HG03457 (cell line): ENCODE results near the gene LAMA5.

Experiments
- ATAC-seq: cut with Tn5 transposase; IDR thresholded peaks from one replicate; pipeline ENCODE4 v1.9.1; 2021; ENCODE audit warnings: moderate number of reproducible peaks; ENCODE audit not compliant: unreplicated experiment

LAMA5 gene

DNA sequence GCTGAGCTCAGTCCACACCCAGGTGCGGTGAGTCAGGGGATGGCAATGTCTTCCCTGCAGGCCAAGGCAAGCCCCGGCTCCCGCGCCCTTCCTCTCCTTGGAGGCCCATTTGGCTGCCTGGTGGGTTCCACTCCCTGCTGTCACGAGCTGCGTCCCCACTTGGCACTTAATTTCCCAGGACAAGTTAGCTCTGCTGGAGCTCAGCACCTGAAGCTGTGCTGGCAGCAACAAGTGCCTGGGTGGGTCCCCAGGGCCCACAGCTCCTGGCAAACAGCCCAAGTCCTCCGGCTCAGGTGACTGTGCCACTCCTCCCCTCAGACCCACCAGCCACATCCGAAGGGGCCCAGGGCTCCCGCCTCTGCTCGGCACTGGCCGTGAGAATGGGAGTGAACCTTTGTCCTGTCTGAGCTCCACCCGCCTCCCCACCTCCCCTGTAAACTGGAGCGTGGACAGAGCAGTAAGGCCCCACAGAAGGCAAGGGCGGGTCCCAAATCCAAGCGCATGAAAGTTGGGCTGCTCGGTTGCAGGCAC, 16.9 kb downstream of the LAMA5 start:
- no peak for ATAC-seq

DNA sequence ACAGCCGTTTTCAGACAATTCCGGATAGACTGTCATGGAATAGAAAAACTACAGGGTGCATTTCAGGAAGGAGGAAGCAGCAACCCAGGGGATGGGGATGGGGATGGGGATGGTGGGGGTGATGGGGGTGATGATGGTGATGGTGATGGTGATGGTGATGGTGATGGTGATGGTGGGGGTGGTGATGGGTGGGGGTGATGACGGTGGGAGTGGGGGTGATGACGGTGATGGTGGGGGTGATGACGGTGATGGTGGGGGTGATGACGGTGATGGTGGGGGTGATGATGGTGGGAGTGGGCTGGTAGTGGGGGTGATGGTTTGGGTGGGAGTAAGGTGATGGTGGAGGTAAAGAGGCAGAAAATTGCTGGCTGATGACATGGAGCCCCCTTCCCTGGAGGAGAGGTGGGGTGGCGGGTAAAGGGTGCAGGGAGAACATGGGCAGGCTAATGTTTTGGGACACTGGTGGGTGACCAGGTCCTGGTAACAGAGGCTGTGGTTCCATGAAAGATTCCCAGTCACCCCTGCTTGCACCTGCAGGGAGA, 17.5 kb downstream of the LAMA5 start:
- no peak for ATAC-seq

- ATAC-seq: no peak
Measured at GRCh38 chr20:62348604-62349003, 18.5 kb downstream of the LAMA5 start.

GRCh38 chr20:62347445-62347844, 19.7 kb downstream of the LAMA5 start:
- no peak for ATAC-seq

- no peak for ATAC-seq
Measured at GRCh38 chr20:62347151-62347404, 20.0 kb downstream of the LAMA5 start.

DNA sequence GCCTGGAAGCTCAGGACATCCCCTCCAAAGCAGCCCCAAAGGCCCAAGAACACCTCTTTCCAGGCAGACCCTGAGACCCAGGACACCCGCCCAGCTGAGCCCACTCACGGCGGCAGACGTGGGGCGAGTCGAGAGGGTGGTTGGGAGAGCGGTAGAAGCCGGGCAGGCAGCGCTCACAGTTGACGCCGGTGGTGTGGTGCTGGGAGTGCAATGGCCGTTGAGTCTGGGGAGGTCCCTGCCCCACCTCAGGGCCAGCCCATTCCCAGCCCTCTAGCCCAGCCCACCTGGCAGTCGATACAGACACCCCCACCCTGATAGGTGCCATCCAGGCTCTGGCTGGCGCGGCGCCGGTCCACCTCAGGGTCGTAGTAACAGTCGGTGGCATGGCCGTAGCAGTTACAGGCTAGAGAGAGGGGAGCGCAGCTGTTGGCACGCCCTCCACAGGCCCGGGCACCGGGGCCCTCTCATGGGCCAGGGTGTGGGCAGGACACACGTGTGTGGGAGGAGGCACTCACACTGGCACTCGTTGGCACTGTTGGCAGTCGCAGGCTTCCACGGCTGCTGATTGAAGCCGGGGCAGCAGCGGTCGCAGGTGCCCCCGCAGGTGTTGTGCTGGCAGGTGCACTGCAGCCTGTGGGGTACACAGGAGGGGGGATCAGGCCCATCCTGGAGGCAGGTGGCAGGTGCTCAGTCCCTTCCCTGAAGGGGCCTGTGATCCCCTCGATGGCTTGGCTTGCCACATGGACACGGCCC, 20.5 kb downstream of the LAMA5 start:
- ATAC-seq: no peak

DNA sequence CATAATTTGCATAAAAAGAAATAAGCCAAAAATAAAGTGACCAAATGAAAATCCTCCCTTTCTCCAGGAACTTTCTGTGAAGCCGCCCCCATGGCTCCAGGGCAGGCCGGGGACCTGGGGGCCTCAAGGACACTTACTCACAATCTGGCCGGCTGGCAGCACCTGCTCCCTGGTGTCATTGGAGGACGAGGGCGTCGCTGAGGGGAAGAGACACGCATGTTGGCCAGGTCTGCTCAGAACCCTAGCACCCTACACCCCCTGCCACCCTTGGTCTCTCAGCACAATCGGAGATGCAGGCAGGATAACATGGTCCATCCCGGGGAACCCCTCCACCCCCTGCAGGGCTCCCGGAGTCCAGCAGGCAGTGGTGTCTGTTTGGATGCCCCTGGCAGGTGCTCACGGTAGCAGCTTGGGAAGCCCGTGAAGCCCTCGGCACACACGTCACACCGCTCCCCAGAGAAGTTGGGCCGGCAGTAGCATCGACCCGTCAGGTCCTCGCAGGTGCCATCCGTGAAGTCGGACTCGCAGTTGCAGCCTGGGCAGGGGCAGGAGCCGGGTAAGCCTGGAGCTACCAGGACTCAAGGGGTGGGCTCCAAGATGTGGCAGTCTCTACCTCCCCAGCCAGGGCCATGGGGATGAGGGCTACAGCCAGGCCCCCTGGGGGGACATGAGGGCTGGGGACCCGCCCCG, 21.3 kb downstream of the LAMA5 start:
- ATAC-seq: no peak

DNA sequence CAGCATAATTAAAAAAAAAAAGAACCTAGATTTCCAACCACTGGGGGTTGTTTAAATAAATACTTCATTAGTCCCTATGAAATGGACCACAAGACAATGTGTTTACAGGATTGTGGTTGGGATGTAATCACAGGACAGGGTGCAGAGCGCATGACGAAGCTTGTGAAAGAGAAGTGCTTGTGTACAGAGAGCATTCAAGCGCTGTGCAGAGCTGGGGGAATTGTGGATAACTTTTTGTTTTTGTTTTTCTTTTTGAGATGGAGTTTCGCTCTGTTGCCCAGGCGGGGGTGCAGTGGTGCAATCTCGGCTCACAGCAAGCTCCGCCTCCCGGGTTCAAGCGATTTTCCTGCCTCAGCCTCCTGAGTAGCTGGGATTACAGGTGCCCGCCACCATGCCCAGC, 22.3 kb downstream of the LAMA5 start:
- ATAC-seq: no peak

- ATAC-seq: no peak
Measured at GRCh38 chr20:62344092-62344491, 23.0 kb downstream of the LAMA5 start.

DNA sequence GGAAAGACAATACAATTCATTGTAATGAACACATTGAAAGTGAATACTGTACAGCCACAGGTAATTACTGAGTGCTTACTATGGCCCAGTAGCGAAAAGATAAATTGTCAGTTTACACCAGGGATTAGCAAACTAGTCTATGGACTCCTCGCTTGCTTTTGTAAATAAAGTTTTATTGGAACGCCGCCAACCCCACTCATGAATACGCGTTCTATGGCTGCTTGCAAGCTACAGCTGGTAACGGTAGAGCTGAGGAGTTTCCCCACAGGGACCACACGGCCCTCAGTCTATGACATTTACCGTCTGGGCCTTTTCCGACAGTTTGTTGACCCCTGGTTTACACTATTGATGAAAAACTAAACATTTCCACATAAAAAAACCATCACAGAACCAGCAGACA, 24.2 kb downstream of the LAMA5 start:
- no peak for ATAC-seq

- ATAC-seq: no peak
Measured at GRCh38 chr20:62339647-62340062, 27.5 kb downstream of the LAMA5 start.

DNA sequence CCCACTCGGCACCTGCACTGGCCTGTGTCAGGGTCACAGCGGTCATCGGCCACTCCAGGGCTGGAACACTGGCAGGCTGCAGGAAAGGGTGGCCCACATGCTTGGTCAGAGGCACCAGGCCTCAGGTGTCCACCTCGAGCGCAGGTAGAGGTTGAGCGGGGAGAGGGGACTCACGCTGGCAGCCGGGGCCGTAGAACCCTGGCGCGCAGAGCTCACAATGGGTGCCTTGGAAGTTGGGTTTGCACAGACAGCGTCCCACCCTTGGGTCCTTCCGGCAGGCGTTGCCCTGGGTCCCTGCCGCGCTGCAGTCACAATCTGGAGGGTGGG, 28.9 kb downstream of the LAMA5 start:
- no peak for ATAC-seq

DNA sequence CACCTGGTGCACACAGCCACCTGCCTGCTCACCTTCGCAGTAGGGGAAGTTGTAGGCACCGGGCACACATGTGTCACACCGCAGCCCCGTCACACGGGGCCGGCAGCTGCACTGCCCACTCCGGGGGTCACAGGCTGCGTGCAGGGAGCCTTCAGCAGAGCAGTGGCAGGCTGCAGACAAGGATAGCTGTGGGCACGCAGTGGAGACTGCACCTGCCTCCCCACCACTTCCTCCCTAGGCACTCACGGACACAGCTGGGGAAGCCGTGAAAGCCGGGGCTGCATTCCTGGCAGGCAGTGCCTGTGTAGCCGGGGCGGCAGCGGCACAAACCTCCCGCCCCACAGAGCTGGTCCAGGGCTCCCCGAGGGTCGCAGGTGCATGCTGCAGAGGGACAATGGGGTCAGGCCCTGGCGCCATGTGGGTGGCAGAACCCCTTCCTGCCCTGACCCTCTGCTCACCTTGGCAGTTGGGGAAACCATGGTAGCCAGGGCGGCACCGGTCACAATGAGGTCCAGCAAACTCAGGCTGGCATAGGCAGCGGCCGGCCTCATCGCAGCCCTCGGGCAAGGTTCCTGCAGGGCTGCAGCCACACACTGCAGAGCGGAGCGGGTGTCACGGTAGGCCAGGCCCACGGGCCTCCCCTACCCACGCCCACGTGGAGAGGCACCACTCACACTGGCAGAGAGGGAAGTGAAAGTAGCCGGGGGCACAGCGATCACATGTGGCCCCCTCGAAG, 29.4 kb downstream of the LAMA5 start:
- no peak for ATAC-seq

- no peak for ATAC-seq
Measured at GRCh38 chr20:62336775-62337557, 30.1 kb downstream of the LAMA5 start.

DNA sequence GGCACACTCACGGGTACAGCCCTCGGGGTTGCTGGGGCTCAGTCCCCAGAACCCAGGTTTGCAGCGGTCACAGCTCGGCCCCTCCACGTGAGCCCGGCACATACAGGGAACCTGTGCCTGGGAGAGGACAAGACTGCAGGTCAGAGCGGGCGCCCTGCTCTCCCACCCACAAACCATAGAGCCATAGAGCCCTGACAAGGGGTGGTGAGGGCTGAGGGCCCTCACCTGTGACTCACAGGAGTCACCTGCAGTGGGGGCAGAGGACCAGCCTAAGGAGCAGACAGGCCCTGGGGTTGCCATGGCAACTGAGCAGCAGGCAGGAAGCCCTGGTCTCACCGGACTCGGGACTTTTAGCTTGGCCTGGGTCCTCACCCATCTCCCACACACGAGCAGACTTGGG, 30.8 kb downstream of the LAMA5 start:
- no peak for ATAC-seq

DNA sequence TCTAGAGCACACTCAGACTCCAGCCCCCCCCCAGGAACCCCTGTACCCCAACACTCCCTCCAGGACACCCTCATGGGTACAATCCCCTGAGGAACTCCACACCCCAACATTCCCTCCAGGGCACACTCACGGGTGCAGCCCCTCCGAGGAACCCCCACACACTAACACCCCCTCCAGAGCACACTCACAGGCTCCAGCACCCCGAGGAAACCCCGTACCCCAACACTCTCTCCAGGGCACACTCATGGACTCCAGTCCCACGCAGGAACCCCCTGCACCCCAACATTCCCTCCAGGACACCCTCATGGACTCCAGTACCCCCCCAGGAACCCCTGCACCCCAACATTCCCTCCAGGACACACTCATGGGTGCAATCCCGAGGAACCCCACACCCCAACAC, 31.6 kb downstream of the LAMA5 start:
- no peak for ATAC-seq

DNA sequence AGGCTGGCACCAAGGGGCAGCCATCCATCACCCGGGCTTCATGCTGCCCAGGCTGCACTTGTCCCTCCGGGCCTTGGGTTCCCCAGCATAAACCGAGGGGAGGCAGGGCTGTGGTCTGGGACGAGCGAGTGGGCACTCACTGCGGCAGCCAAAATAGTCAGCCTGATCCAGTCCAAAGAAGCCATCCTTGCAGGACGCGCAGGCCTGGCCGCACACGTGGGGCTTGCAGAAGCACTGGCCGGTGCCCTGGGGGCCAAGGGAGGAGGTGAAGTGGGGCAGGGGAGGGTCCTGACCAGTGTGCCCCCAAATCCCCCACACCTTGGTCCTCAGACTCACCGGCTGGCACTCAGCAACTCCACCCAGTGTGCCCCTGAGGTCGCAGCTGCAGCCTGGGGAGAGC, 32.2 kb downstream of the LAMA5 start:
- no peak for ATAC-seq

- ATAC-seq: no peak
Measured at GRCh38 chr20:62333820-62334595, 33.1 kb downstream of the LAMA5 start.

GRCh38 chr20:62332989-62333819, 33.9 kb downstream of the LAMA5 start:
- no peak for ATAC-seq
